ENCODE measurements around the gene STAG3.

DNA sequence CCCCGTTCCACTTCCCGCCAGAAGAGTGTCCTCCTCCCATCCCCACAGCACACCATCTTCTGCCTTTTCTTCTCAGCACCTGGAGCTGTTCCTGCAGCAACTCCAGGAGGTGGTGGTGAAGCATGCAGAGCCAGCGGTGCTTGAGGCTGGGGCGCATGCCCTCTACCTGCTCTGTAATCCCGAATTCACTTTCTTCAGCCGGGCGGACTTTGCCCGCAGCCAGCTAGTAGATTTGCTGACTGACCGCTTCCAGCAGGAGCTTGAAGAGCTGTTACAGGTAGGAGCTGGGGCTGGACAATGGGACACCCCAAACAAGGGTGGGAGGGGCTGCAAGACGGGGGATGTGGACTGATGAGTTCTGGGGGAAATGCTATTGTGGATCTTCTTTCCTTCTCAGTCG, 23.0 kb downstream of the STAG3 start:
- TF ChIP-seq, protein P1, sequence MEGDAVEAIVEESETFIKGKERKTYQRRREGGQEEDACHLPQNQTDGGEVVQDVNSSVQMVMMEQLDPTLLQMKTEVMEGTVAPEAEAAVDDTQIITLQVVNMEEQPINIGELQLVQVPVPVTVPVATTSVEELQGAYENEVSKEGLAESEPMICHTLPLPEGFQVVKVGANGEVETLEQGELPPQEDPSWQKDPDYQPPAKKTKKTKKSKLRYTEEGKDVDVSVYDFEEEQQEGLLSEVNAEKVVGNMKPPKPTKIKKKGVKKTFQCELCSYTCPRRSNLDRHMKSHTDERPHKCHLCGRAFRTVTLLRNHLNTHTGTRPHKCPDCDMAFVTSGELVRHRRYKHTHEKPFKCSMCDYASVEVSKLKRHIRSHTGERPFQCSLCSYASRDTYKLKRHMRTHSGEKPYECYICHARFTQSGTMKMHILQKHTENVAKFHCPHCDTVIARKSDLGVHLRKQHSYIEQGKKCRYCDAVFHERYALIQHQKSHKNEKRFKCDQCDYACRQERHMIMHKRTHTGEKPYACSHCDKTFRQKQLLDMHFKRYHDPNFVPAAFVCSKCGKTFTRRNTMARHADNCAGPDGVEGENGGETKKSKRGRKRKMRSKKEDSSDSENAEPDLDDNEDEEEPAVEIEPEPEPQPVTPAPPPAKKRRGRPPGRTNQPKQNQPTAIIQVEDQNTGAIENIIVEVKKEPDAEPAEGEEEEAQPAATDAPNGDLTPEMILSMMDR (IDR thresholded peaks at IDR 0.05) = no peak
- no peak for TF ChIP-seq POLR2A (IDR thresholded peaks at IDR 0.05)

Data from body of pancreas (tissue), 4 donors.